ENCODE measurements around the gene PCBP3.

PCBP3 gene

GRCh38 chr21:45899317-45900033 is 255.9 kb downstream of the PCBP3 start:
- no peak for DNase-seq

- DNase-seq = no peak
Measured at GRCh38 chr21:45900034-45900868, 256.7 kb downstream of the PCBP3 start.

GRCh38 chr21:45901061-45901690 is 257.7 kb downstream of the PCBP3 start:
- no peak for DNase-seq

GRCh38 chr21:45902292-45902995 is 258.9 kb downstream of the PCBP3 start:
- DNase-seq = no peak

GRCh38 chr21:45905196-45905595 is 261.7 kb downstream of the PCBP3 start:
- DNase-seq = no peak

GRCh38 chr21:45906196-45906805 is 262.8 kb downstream of the PCBP3 start:
- no peak for DNase-seq

GRCh38 chr21:45906859-45907258 is 263.3 kb downstream of the PCBP3 start:
- no peak for DNase-seq

- no peak for DNase-seq
Measured at GRCh38 chr21:45908536-45909237, 265.2 kb downstream of the PCBP3 start.

- DNase-seq = no peak
Measured at GRCh38 chr21:45909238-45909988, 265.9 kb downstream of the PCBP3 start.

- DNase-seq = no peak
Measured at GRCh38 chr21:45910155-45910547, 266.6 kb downstream of the PCBP3 start.

- no peak for DNase-seq
Measured at GRCh38 chr21:45910548-45911221, 267.2 kb downstream of the PCBP3 start.

GRCh38 chr21:45911806-45912325 is 268.3 kb downstream of the PCBP3 start:
- DNase-seq = no peak

GRCh38 chr21:45912611-45913417 is 269.3 kb downstream of the PCBP3 start:
- DNase-seq = no peak

- no peak for DNase-seq
Measured at GRCh38 chr21:45913418-45913765, 269.9 kb downstream of the PCBP3 start.

- no peak for DNase-seq
Measured at GRCh38 chr21:45913886-45914285, 270.4 kb downstream of the PCBP3 start.

GRCh38 chr21:45914321-45914845 is 270.9 kb downstream of the PCBP3 start:
- no peak for DNase-seq

- no peak for DNase-seq
Measured at GRCh38 chr21:45916011-45916840, 272.7 kb downstream of the PCBP3 start.

- no peak for DNase-seq
Measured at GRCh38 chr21:45917241-45917640, 273.7 kb downstream of the PCBP3 start.

Data from Kasumi-1 (cell line).